Epithelial cell of proximal tubule (primary cell): ENCODE measurements around the gene IGSF23. TPM values are rescaled to one million over a fixed set of nuclear protein-coding genes. Genes with fewer than 3 reads are reported as not detected.

Experiments used
- DNase-seq: peaks from one replicate; pipeline ENCODE4 v3.0.0-alpha.2; 2011; ENCODE audit warnings: low read depth
- H3K4me3 ChIP-seq: 2 replicates; pipeline ENCODE4 v1.5.1; 2011; ENCODE audit warnings: low read depth, mild to moderate bottlenecking, low read length
- CTCF ChIP-seq: conservative IDR thresholded peaks from 2 replicates; pipeline ENCODE4 v1.5.1; 2012; ENCODE audit warnings: low read depth, mild to moderate bottlenecking, low read length
- total RNA-seq: library from RNA; depleted of rRNA; stranded (reverse); fragments of >200 nt; gene quantifications from 2 replicates; pipeline ENCODE4 v1.2.3, GENCODE V29; 2015

IGSF23 gene
- total RNA-seq, 1 donor from 2014 or later = 0.12 TPM

- no peak for DNase-seq
- TF ChIP-seq CTCF = no peak
- H3K4me3 ChIP-seq = no peak overlapping the region
These were observed 27.2 kb downstream of the IGSF23 start for GRCh38 chr19:44640518-44640917.

- no peak for TF ChIP-seq CTCF
- DNase-seq = no peak
- no peak overlapping the region for H3K4me3 ChIP-seq
These were observed 28.3 kb downstream of the IGSF23 start for GRCh38 chr19:44641501-44642265.

- TF ChIP-seq CTCF = no peak
- no peak overlapping the region for H3K4me3 ChIP-seq
- no peak for DNase-seq
These were observed 29.0 kb downstream of the IGSF23 start for GRCh38 chr19:44642377-44642776.

GRCh38 chr19:44643605-44644401, 30.4 kb downstream of the IGSF23 start, which contains the start of gene PVR:
Gene PVR (plus strand): TSS chr19:44643910. CDS start chr19:44644097, 187 bp downstream.
- DNase-seq = no peak
- H3K4me3 ChIP-seq = peak within 1 kb of the TSS; percentile 70
- no peak for TF ChIP-seq CTCF

- TF ChIP-seq CTCF = no peak
- DNase-seq = no peak
- H3K4me3 ChIP-seq = peak overlapping the region; percentile 70
These were observed 31.1 kb downstream of the IGSF23 start for GRCh38 chr19:44644402-44645016.

- H3K4me3 ChIP-seq = peak overlapping the region; percentile 47
- DNase-seq = no peak
- no peak for TF ChIP-seq CTCF
These were observed 32.2 kb downstream of the IGSF23 start for GRCh38 chr19:44645407-44646048.
